Measurements from ENCODE around the gene KATNBL1. TPM values are rescaled to one million over a fixed set of nuclear protein-coding genes. Genes with fewer than 3 reads are reported as not detected.

Gene KATNBL1
- total and polyA plus RNA-seq, 9 of the 15 experiments (the other 6 are each of a cell fraction or from before 2014, with no cell fraction given): 6.6 to 46.0 (median 24.0) TPM

DNA sequence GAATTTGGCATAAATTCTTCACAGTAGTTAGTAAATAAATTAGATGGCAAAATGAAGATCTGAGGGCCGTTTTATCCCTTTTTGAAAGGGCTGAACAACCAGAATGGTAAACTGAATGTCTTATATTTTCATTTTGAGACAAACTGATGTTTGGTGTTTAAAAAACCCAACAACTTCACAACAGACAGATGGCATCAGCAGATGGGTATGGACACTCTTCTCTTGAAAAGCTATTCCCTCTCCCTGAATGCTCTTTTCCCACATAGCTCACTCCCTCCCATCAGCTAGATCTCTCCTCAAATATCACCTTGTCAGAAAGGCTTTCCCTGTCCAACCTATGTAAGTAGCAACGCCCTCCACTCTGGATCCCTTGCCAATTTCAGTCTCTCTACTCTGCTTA lies 48.3 kb upstream of the KATNBL1 start:
- ATAC-seq (no peak), FAIRE-seq (no peak), DNase-seq (ENCODE audit: extremely low read depth in 1 of 4, low spot score in 3 of 4) (no peak)
- Histone ChIP-seq H3K27ac (ENCODE audit: extremely low read depth, low read depth, low read length) (no peak overlapping the region), H3K4me2 (ENCODE audit: insufficient read depth, low read length) (no peak overlapping the region), H3K79me2 (ENCODE audit: control insufficient read depth, insufficient read depth, low read length) (no peaks in the 10 kb centered on the region), H4K20me1 (replicated peaks; ENCODE audit: control insufficient read depth, insufficient read depth, low read length) (no peaks in the 10 kb centered on the region), H3K36me3 (ENCODE audit: control insufficient read depth, insufficient read depth, low read length) (peaks cover 8% of the 10 kb centered on the region; the same call in 2 of the 3 replicates), H3K9me1 (ENCODE audit: control insufficient read depth, insufficient read depth, low read length) (no peaks in the 10 kb centered on the region), H3K9me3 (replicated peaks; ENCODE audit: control insufficient read depth, insufficient read depth, low read depth, low read length) (no peaks in the 10 kb centered on the region), H3K9ac (ENCODE audit: insufficient read depth in 1 of 2, low read depth in 2 of 2, low read length in 2 of 2) (no peak overlapping the region), H3K27me3 (ENCODE audit: control insufficient read depth in 2 of 2, insufficient read depth in 2 of 2, low read length in 2 of 2) (no peaks in the 10 kb centered on the region), H3K4me1 (replicated peaks in 1 of 2; ENCODE audit: control insufficient read depth in 2 of 2, insufficient read depth in 2 of 2, low read length in 2 of 2) (peaks cover 4 to 6% of the 10 kb centered on the region in 2 experiments; a peak in 4 of 5 replicates), H3K4me3 (no peak overlapping the region), H2AFZ (ENCODE audit: low read depth, low read length) (no peak overlapping the region)
- ChIA-PET CTCF (ENCODE audit: low intra/inter-chr PET ratio) (no interaction called here), POLR2A (no interaction called here)
- TF ChIP-seq ZNF140 (CRISPR knock-in tag; IDR thresholded peaks at IDR 0.05): no peak
- TF ChIP-seq, protein P1, sequence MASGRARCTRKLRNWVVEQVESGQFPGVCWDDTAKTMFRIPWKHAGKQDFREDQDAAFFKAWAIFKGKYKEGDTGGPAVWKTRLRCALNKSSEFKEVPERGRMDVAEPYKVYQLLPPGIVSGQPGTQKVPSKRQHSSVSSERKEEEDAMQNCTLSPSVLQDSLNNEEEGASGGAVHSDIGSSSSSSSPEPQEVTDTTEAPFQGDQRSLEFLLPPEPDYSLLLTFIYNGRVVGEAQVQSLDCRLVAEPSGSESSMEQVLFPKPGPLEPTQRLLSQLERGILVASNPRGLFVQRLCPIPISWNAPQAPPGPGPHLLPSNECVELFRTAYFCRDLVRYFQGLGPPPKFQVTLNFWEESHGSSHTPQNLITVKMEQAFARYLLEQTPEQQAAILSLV (tag; IDR thresholded peaks at IDR 0.05): no peak
- TF ChIP-seq DMBX1 (CRISPR knock-in tag; IDR thresholded peaks at IDR 0.05; ENCODE audit: borderline replicate concordance): no peak
- TF ChIP-seq PTRF (tag; IDR thresholded peaks at IDR 0.05): no peak
- TF ChIP-seq ZNF12 (CRISPR knock-in tag; IDR thresholded peaks at IDR 0.05): no peak
- TF ChIP-seq, protein P2, sequence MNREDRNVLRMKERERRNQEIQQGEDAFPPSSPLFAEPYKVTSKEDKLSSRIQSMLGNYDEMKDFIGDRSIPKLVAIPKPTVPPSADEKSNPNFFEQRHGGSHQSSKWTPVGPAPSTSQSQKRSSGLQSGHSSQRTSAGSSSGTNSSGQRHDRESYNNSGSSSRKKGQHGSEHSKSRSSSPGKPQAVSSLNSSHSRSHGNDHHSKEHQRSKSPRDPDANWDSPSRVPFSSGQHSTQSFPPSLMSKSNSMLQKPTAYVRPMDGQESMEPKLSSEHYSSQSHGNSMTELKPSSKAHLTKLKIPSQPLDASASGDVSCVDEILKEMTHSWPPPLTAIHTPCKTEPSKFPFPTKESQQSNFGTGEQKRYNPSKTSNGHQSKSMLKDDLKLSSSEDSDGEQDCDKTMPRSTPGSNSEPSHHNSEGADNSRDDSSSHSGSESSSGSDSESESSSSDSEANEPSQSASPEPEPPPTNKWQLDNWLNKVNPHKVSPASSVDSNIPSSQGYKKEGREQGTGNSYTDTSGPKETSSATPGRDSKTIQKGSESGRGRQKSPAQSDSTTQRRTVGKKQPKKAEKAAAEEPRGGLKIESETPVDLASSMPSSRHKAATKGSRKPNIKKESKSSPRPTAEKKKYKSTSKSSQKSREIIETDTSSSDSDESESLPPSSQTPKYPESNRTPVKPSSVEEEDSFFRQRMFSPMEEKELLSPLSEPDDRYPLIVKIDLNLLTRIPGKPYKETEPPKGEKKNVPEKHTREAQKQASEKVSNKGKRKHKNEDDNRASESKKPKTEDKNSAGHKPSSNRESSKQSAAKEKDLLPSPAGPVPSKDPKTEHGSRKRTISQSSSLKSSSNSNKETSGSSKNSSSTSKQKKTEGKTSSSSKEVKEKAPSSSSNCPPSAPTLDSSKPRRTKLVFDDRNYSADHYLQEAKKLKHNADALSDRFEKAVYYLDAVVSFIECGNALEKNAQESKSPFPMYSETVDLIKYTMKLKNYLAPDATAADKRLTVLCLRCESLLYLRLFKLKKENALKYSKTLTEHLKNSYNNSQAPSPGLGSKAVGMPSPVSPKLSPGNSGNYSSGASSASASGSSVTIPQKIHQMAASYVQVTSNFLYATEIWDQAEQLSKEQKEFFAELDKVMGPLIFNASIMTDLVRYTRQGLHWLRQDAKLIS (CRISPR knock-in tag; IDR thresholded peaks at IDR 0.05): no peak
- TF ChIP-seq MEIS2 (IDR thresholded peaks at IDR 0.05; ENCODE audit: partially characterized antibody): no peak
- no peak for TF ChIP-seq CHD1 (IDR thresholded peaks at IDR 0.05; ENCODE audit: low read length)
- no peak for TF ChIP-seq PCBP1 (IDR thresholded peaks at IDR 0.05; ENCODE audit: low read depth, low read length, poor library complexity, severe bottlenecking)
- TF ChIP-seq STAG1 (CRISPR knock-in tag; IDR thresholded peaks at IDR 0.05; ENCODE audit: borderline replicate concordance): no peak
- no peak for TF ChIP-seq CREBBP (IDR thresholded peaks at IDR 0.05; ENCODE audit: low read depth, low read length)
- no peak for TF ChIP-seq NR1H2 (CRISPR knock-in tag; IDR thresholded peaks at IDR 0.05)
- no peak for TF ChIP-seq TAF1 (IDR thresholded peaks at IDR 0.05; ENCODE audit: control insufficient read depth, extremely low read depth, insufficient read depth, low read length, severe bottlenecking)
- no peak for TF ChIP-seq HDAC8 (tag; IDR thresholded peaks at IDR 0.05)
- TF ChIP-seq KDM2B (CRISPR knock-in tag; IDR thresholded peaks at IDR 0.05): no peak
- TF ChIP-seq NFIC (IDR thresholded peaks at IDR 0.05): no peak
- no peak for TF ChIP-seq DPF2 (IDR thresholded peaks at IDR 0.05)
- TF ChIP-seq EHMT2 (IDR thresholded peaks at IDR 0.05): no peak
- TF ChIP-seq ZNF644 (tag; IDR thresholded peaks at IDR 0.05; ENCODE audit: low read depth): no peak
- 42% methylated on average over 2 of the region's 2 CpGs for WGBS (ENCODE audit: insufficient coverage, low coverage, missing lambda C conversion rate)
- intact Hi-C loops (cut with micrococcal nuclease): no loop called here
- in situ Hi-C loops (cut with MboI): no loop called here
- no TSS peak for BruUV-seq (replicated peaks)

All from K562 (cell line).